SU-DHL-6 (cell line): Measurements from ENCODE around the gene PEAK3.

Source experiments
- H2AFZ ChIP-seq: fragments of 200-600 bp; sonication (generic); 2 replicates; pipeline ENCODE4 v1.6.1; 2014; ENCODE audit warnings: low read depth, mild to moderate bottlenecking, moderate library complexity, mixed read lengths, antibody characterized with exemption, low read length; ENCODE audit not compliant: severe bottlenecking
- H3F3A ChIP-seq: fragments of 200-600 bp; shearing (Covaris generic); 2 replicates; pipeline ENCODE4 v1.6.0; 2016; ENCODE audit warnings: antibody characterized with exemption, mild to moderate bottlenecking; ENCODE audit not compliant: insufficient read depth
- H3K27ac ChIP-seq: fragments of 200-600 bp; sonication (generic); 2 replicates; pipeline ENCODE4 v1.5.1; 2016; ENCODE audit warnings: low read depth, mild to moderate bottlenecking, low read length, moderate library complexity, mixed read lengths
- H3K27me3 ChIP-seq: fragments of 200-600 bp; sonication (generic), shearing (Covaris generic); 2 replicates; pipeline ENCODE4 v1.6.0; 2014; ENCODE audit warnings: mild to moderate bottlenecking, low read length
- H3K36me3 ChIP-seq: fragments of 200-600 bp; sonication (generic); 2 replicates; pipeline ENCODE4 v1.6.1; 2014; ENCODE audit warnings: mild to moderate bottlenecking, low read length, mixed read lengths
- H3K4me2 ChIP-seq: fragments of 300-600, 200-600 bp; shearing (Covaris generic), sonication (generic); 2 replicates; pipeline ENCODE4 v1.6.0; 2014; ENCODE audit warnings: low read length, low read depth, mild to moderate bottlenecking; ENCODE audit not compliant: poor library complexity, severe bottlenecking
- H3K4me3 ChIP-seq: fragments of 200-600 bp; sonication (generic); 2 replicates; pipeline ENCODE4 v1.5.1; 2014; ENCODE audit warnings: antibody characterized with exemption, low read length, mild to moderate bottlenecking, mixed read lengths; ENCODE audit not compliant: insufficient read depth, poor library complexity, severe bottlenecking
- H3K79me2 ChIP-seq: fragments of 200-600 bp; sonication (generic); 2 replicates; pipeline ENCODE4 v1.6.1; 2014; ENCODE audit warnings: mild to moderate bottlenecking, low read length, moderate library complexity; ENCODE audit not compliant: insufficient read depth
- H3K9ac ChIP-seq: fragments of 200-600 bp; sonication (generic); 2 replicates; pipeline ENCODE4 v1.7.0; 2014; ENCODE audit warnings: mild to moderate bottlenecking, low read length
- H3K9me2 ChIP-seq: fragments of 200-600 bp; sonication (generic); replicated peaks from 2 replicates; pipeline ENCODE4 v1.6.1; 2014; ENCODE audit warnings: low read length; ENCODE audit not compliant: insufficient read depth
- H3K9me3 ChIP-seq: fragments of 200-600 bp; sonication (generic); 2 replicates; pipeline ENCODE4 v1.6.1; 2014; ENCODE audit warnings: low read length, mixed read lengths; ENCODE audit not compliant: insufficient read depth
- H4K20me1 ChIP-seq: fragments of 200-600 bp; sonication (generic); 2 replicates; pipeline ENCODE4 v1.6.1; 2014; ENCODE audit warnings: low read depth, mild to moderate bottlenecking, antibody characterized with exemption, low read length, moderate library complexity, mixed read lengths
- EZH2phosphoT487 ChIP-seq: fragments of 200-600 bp; sonication (generic), shearing (Covaris generic); conservative IDR thresholded peaks from 2 replicates; pipeline ENCODE4 v1.6.1; 2018; ENCODE audit warnings: mild to moderate bottlenecking, antibody characterized with exemption, low read length, moderate library complexity, mixed read lengths
- TF ChIP-seq, protein P1 (sequence below): fragments of 200-600 bp; sonication (generic); IDR thresholded peaks from one replicate; pipeline ENCODE4 v1.5.1; 2017; ENCODE audit warnings: antibody characterized with exemption, mild to moderate bottlenecking, low read length, moderate library complexity; ENCODE audit not compliant: insufficient read depth, poor library complexity, severe bottlenecking

The PEAK3 gene

DNA sequence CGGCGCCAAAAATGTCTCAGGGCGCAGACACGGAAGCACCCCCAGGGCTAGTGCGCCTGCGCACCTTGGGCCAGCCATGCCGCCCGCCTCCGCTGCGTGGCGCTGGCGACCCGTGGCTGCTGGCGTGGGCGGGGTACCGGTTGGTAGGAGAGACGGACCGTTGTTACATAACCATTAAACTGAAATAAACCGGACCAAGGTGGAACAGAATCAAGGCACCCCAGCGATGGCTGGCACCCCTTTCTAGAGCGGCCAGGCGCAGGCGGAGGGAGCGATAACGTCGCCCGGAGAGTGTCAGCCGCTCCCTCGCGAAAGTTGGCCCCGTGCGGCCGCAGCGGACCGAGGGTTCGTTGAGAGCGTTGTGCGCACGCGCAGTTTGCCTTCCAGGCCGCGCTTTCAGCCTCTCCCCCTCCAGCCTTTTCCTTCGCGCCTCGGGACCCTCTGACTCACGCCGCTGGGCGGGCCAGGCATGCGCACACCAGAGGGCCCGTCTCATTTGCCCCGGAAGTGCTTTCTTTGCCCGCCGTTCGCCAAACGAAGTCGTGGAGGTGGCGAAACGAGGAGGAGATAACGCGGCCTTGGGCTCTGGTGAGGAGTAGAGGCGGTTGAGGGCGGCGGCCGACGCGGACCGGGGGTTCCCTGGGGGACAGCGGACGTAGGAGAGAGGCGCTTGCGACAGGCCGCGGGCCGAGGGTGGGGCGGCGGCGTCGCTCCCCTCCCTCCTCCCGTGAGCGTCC lies 45.5 kb downstream of the PEAK3 start, which contains the start of the genes PLEKHJ1 and SF3A2:
PLEKHJ1 (minus strand) TSS at position 16 of the 737 bp plus-strand sequence. CDS start 81 bp downstream, outside the sequence.
SF3A2 (plus strand) TSS at position 511 of the 737 bp plus-strand sequence. CDS start 6,595 bp downstream, outside the sequence.
- peak within 1 kb of the TSS; percentile 97 for H3K4me2 ChIP-seq
- no peaks in the 10 kb centered on the region for H3K9me2 ChIP-seq
- H4K20me1 ChIP-seq, result peaks cover 8% of the 10 kb centered on the region; the same call in 1 of the 2 replicates
- peaks cover 17% of the 10 kb centered on the region; the same call in 1 of the 2 replicates for H3F3A ChIP-seq
- TF ChIP-seq, protein P1, sequence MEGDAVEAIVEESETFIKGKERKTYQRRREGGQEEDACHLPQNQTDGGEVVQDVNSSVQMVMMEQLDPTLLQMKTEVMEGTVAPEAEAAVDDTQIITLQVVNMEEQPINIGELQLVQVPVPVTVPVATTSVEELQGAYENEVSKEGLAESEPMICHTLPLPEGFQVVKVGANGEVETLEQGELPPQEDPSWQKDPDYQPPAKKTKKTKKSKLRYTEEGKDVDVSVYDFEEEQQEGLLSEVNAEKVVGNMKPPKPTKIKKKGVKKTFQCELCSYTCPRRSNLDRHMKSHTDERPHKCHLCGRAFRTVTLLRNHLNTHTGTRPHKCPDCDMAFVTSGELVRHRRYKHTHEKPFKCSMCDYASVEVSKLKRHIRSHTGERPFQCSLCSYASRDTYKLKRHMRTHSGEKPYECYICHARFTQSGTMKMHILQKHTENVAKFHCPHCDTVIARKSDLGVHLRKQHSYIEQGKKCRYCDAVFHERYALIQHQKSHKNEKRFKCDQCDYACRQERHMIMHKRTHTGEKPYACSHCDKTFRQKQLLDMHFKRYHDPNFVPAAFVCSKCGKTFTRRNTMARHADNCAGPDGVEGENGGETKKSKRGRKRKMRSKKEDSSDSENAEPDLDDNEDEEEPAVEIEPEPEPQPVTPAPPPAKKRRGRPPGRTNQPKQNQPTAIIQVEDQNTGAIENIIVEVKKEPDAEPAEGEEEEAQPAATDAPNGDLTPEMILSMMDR, result peak; percentile 97
- TF ChIP-seq EZH2phosphoT487, result no peak
- peak within 1 kb of the TSS; percentile 90 for H3K4me3 ChIP-seq
- H2AFZ ChIP-seq, result peak within 1 kb of the TSS; percentile 22
- peak within 1 kb of the TSS; percentile 95 for H3K9ac ChIP-seq
- H3K36me3 ChIP-seq, result no peaks in the 10 kb centered on the region
- no peaks in the 10 kb centered on the region for H3K27me3 ChIP-seq
- peak within 1 kb of the TSS; percentile 81 for H3K27ac ChIP-seq
- H3K79me2 ChIP-seq, result peaks cover 72% of the 10 kb centered on the region
- H3K9me3 ChIP-seq, result no peaks in the 10 kb centered on the region

DNA sequence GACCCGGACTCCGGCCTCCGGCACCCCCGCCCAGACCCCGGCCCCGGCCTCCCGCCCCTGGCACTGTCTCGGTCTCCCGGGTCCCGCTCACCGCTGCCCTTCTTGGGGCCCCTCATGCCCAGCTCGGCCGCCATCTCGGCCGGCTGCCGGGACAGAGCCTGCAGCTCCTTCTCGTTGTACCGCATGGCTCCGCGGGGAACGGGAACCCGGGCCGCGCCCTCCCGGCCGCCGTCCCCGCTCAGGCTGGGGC lies 46.0 kb downstream of the PEAK3 start:
- H3K27ac ChIP-seq, result peak overlapping the region; percentile 81
- H3K4me2 ChIP-seq, result peak overlapping the region; percentile 97
- peaks cover 17% of the 10 kb centered on the region; the same call in 1 of the 2 replicates for H3F3A ChIP-seq
- no peaks in the 10 kb centered on the region for H3K36me3 ChIP-seq
- H3K79me2 ChIP-seq, result peaks cover 67% of the 10 kb centered on the region
- no peak for TF ChIP-seq EZH2phosphoT487
- H2AFZ ChIP-seq, result no peak overlapping the region
- no peaks in the 10 kb centered on the region for H3K9me3 ChIP-seq
- no peaks in the 10 kb centered on the region for H3K27me3 ChIP-seq
- H3K9me2 ChIP-seq, result no peaks in the 10 kb centered on the region
- H4K20me1 ChIP-seq, result peaks cover 8% of the 10 kb centered on the region; the same call in 1 of the 2 replicates
- peak overlapping the region; percentile 90 for H3K4me3 ChIP-seq
- H3K9ac ChIP-seq, result peak overlapping the region; percentile 95

DNA sequence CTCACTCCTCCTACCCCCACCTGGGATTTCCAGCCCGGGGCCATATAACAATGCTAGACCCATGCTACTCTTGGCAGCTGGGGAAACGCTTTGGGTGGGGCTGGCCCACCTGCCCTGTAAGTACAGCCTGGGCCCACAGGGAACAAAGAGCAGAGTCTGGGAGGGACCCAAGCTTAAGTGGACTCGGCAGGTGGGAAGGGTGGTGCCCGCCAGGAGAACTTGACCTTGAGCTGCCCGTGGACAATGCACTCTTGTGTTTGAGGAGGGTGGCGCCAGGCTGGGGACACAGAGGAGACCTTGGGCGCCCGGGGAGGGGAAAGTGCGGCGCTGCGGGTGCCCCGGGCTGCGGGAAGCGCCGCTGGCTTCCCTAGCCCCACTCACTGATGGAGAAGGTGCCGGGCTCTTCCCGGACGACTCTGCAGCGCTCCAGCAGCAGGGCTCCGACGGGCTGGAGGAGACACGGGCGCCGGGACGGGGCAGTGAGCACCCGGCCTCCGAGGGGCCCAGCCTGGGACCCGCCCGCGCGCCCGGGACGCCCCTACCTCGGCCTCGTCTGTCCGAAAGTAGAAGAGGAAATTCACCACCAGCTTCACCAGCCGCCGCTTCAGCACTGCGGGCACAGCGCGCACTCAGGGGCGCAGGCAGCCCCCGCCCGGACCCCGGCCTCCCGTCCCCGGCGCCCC lies 46.5 kb downstream of the PEAK3 start:
- no peaks in the 10 kb centered on the region for H3K36me3 ChIP-seq
- H3K27ac ChIP-seq, result peak overlapping the region; percentile 81
- H3K79me2 ChIP-seq, result peaks cover 62% of the 10 kb centered on the region
- H4K20me1 ChIP-seq, result 0 out of 2 replicates have a peak, but pooled peaks cover 8% of the 10 kb centered on the region
- peak overlapping the region; percentile 97 for H3K4me2 ChIP-seq
- peak overlapping the region; percentile 90 for H3K4me3 ChIP-seq
- H3K9ac ChIP-seq, result peak overlapping the region; percentile 95
- H3K27me3 ChIP-seq, result no peaks in the 10 kb centered on the region
- H3F3A ChIP-seq, result peaks cover 17% of the 10 kb centered on the region; the same call in 1 of the 2 replicates
- no peak for TF ChIP-seq EZH2phosphoT487
- TF ChIP-seq, protein P1, result no peak
- no peaks in the 10 kb centered on the region for H3K9me2 ChIP-seq
- no peak overlapping the region for H2AFZ ChIP-seq
- H3K9me3 ChIP-seq, result no peaks in the 10 kb centered on the region
